Breast epithelium (tissue), 4 donors: ENCODE data around the gene CDK5RAP2. TPM values are rescaled to one million over a fixed set of nuclear protein-coding genes. Genes with fewer than 3 reads are reported as not detected.

Experiments
- DNase-seq, 2 donors: peaks; one replicate each; pipeline ENCODE4 v3.0.0-alpha.2; 2019; ENCODE audit warnings: low spot score in 2 of 2
- H3K27ac ChIP-seq, 2 donors: fragments of 200-600 bp; sonication (generic) in 1 of 2; one replicate each; pipeline ENCODE4 v1.5.1; 2016 to 2019; ENCODE audit warnings: mild to moderate bottlenecking in 1 of 2
- H3K27me3 ChIP-seq, 2 donors: fragments of 200-600 bp; sonication (generic) in 1 of 2; one replicate each; pipeline versions ENCODE4 v1.5.1 to v1.6.0; 2017 to 2019; ENCODE audit warnings: control low read depth in 1 of 2, mild to moderate bottlenecking in 1 of 2
- H3K36me3 ChIP-seq: fragments of 200-600 bp; one replicate; pipeline ENCODE4 v1.5.1; 2019
- H3K4me1 ChIP-seq, 2 donors: fragments of 200-600 bp; sonication (generic); one replicate each; pipeline ENCODE4 v1.5.1; 2016 to 2019; ENCODE audit warnings: control low read depth in 1 of 2
- H3K4me3 ChIP-seq, 3 donors: fragments of 200-600 bp; sonication (generic); 1 replicate in 2 of 3; 2 replicates in 1 of 3; pipeline ENCODE4 v1.5.1; 2016 to 2019; ENCODE audit warnings: mild to moderate bottlenecking in 3 of 3, moderate library complexity in 2 of 3
- H3K9me3 ChIP-seq, 2 donors: fragments of 200-600 bp; sonication (generic) in 1 of 2; one replicate each; pipeline ENCODE4 v1.5.1; 2016 to 2019; ENCODE audit warnings: control low read depth in 1 of 2
- CTCF ChIP-seq, 3 donors: fragments of 450-650 bp; IDR thresholded peaks; one replicate each; pipeline ENCODE4 v1.5.1; 2016 to 2017; ENCODE audit warnings: antibody characterized with exemption in 3 of 3, mild to moderate bottlenecking in 3 of 3, moderate library complexity in 3 of 3
- POLR2A ChIP-seq: fragments of 450-650 bp; IDR thresholded peaks from one replicate; pipeline ENCODE4 v1.6.1; 2016; ENCODE audit warnings: antibody characterized with exemption, mild to moderate bottlenecking, moderate library complexity
- POLR2AphosphoS5 ChIP-seq, 3 donors: sonication (generic); formaldehyde crosslinking; IDR thresholded peaks; one replicate each; pipeline ENCODE4 v1.6.1; 2017; ENCODE audit warnings: antibody characterized with exemption in 3 of 3
- intact Hi-C: fragments of 100-400 bp; cut with DNase I; formaldehyde crosslinking; loops from one replicate; pipeline ENCODE4 v1.15.1; 2023; ENCODE audit warnings: low total_unique reads
- total RNA-seq, 3 donors: library from RNA; depleted of rRNA; stranded (reverse); fragments of >200 nt; gene quantifications; one replicate each; pipeline ENCODE4 v1.1.0, GENCODE V29; 2016

The CDK5RAP2 gene
- total RNA-seq, 3 donors from 2014 or later, result 44.5 to 77.4 (median 60.6) TPM

DNA sequence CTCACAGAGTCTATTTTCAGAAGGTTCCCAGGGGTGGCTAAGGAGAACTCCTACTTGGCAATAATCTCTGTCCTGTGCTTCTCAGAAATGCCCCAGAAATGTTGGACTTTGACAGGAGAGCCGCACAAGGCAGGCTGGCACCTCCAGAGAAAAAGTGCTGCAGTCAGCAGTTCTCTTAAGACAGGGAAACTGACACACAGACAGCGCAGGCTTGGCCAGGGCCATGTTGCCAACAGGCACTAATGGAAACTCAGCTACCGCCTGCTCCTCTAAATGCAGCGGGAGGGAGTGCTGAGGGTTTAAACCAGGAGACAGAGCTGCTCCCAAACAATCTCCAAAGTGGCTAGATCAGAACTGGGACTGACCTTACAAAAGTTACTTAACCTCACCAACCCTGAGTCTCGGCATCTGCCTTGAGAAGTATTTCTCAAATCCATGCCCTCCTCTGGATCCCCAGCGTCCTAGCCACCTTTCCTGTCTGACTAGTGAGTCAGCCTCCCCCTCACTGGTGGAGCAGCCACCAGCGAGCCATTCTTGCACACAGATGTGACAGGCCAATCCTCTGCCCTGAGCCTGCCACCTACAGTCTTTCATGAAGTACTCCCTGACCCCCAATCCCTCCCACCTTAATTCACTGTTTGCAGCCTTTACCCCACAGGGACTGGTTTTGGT, 186.4 kb downstream of the CDK5RAP2 start:
- no peak overlapping the region for H3K4me3 ChIP-seq
- intact Hi-C loops, result no loop called here
- no peak for DNase-seq
- H3K9me3 ChIP-seq, result no peaks in the 10 kb centered on the region
- no peaks in the 10 kb centered on the region for H3K4me1 ChIP-seq
- TF ChIP-seq CTCF (IDR thresholded peaks at IDR 0.05) (no peak), POLR2A (no peak), POLR2AphosphoS5 (IDR thresholded peaks at IDR 0.05) (no peak)
- H3K36me3 ChIP-seq, result no peaks in the 10 kb centered on the region
- H3K27ac ChIP-seq, result peak overlapping the region in 1 of 2 donors; percentile 12
- no peaks in the 10 kb centered on the region for H3K27me3 ChIP-seq

- intact Hi-C loops, result no loop called here
- Histone ChIP-seq H3K4me1 (no peaks in the 10 kb centered on the region), H3K27me3 (no peaks in the 10 kb centered on the region), H3K27ac (no peak overlapping the region), H3K4me3 (no peak overlapping the region), H3K9me3 (no peaks in the 10 kb centered on the region), H3K36me3 (no peaks in the 10 kb centered on the region)
- TF ChIP-seq CTCF (IDR thresholded peaks at IDR 0.05) (no peak), POLR2A (no peak)
- no peak for DNase-seq
Measured at GRCh38 chr9:120392711-120393110, 187.3 kb downstream of the CDK5RAP2 start.

DNA sequence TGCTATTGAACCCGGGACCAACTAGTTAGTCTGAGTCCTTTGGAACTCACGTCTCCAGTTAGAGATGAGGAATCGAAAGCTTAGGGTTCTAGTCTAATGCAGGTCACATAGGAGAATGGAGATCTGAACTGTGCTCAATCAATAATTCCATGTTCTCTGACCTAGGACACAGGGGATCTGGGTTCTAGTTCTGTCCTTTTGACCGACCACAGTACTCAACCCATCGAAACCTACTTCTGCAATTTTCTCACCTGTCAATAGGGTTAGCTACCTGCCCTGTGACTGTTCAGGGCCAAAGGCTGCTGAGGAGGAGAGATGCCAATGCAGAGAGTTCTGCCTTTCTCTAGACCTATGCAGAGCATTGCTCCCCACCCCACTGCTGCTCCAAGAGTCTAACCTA, 187.7 kb downstream of the CDK5RAP2 start:
- DNase-seq, result no peak
- TF ChIP-seq CTCF (IDR thresholded peaks at IDR 0.05) (no peak), POLR2AphosphoS5 (IDR thresholded peaks at IDR 0.05) (no peak), POLR2A (no peak)
- H3K4me3 ChIP-seq, result no peak overlapping the region
- no peaks in the 10 kb centered on the region for H3K9me3 ChIP-seq
- intact Hi-C loops, result no loop called here
- no peaks in the 10 kb centered on the region for H3K27me3 ChIP-seq
- H3K4me1 ChIP-seq, result no peaks in the 10 kb centered on the region
- no peaks in the 10 kb centered on the region for H3K36me3 ChIP-seq
- no peak overlapping the region for H3K27ac ChIP-seq

DNA sequence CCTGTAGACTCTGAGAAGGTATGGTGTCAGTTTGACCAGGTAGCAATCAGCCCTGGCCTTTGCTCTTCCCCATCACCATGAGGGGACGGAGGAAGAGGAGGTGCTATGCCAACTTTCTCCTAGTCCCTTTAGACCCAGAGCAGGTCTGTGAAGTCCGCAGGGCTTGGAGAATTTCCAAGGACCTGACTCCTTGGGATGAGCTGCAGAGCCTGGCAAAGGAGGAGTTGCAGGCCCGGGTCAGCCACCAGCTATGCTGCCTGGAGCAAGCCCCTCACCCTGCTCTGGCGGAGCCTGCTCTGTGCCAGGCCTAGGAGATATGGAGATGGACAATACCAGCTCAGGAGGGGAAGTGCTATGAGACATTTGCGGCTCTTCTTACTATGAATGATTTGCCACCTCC, 188.3 kb downstream of the CDK5RAP2 start:
- DNase-seq, result no peak
- no peak overlapping the region for H3K27ac ChIP-seq
- no peak overlapping the region for H3K4me3 ChIP-seq
- no peak for TF ChIP-seq POLR2A
- no peak for TF ChIP-seq CTCF (IDR thresholded peaks at IDR 0.05)
- no peak for TF ChIP-seq POLR2AphosphoS5 (IDR thresholded peaks at IDR 0.05)
- peaks cover 0 to 2% of the 10 kb centered on the region in 2 donors for H3K4me1 ChIP-seq
- no peaks in the 10 kb centered on the region for H3K36me3 ChIP-seq
- intact Hi-C loops, result no loop called here
- no peaks in the 10 kb centered on the region for H3K27me3 ChIP-seq
- no peaks in the 10 kb centered on the region for H3K9me3 ChIP-seq

DNA sequence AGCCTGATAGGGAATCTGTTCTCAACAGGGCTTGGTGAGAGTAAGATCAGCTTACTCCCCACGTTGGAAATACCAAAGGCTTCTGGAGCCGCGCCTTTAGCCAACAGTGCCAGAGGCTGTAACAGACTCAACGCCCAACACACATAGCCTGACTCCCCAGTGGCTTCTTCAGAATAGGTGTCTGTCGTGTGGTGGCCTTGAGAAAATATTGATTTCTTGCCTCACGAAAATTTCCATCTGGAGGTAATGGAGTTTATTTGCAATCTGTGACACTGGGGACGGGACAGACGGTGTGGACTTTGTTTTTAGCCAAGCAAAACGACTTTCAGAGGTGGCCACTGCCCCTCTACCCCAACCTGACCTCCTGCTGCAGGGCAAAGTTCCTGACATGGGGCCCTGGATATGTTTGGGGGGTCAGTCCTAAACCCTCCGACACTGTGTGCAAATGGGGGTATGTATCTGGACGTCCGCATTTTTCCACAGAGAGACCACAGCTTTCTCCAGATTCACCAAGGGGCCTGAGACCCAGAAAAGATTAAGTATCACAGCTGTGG, 189.3 kb downstream of the CDK5RAP2 start:
- Histone ChIP-seq H3K4me1 (peaks cover 0 to 9% of the 10 kb centered on the region in 2 donors), H3K27me3 (no peaks in the 10 kb centered on the region), H3K27ac (peak overlapping the region; percentile 5 to 9), H3K4me3 (no peak overlapping the region), H3K9me3 (no peaks in the 10 kb centered on the region), H3K36me3 (no peaks in the 10 kb centered on the region)
- no peak for TF ChIP-seq POLR2A
- no peak for TF ChIP-seq POLR2AphosphoS5 (IDR thresholded peaks at IDR 0.05)
- TF ChIP-seq CTCF (IDR thresholded peaks at IDR 0.05), result no peak
- peak in 1 of 2 donors; percentile 68 for DNase-seq
- intact Hi-C loops, result no loop called here
